Measurements from ENCODE around the gene BICRAL.

DNA sequence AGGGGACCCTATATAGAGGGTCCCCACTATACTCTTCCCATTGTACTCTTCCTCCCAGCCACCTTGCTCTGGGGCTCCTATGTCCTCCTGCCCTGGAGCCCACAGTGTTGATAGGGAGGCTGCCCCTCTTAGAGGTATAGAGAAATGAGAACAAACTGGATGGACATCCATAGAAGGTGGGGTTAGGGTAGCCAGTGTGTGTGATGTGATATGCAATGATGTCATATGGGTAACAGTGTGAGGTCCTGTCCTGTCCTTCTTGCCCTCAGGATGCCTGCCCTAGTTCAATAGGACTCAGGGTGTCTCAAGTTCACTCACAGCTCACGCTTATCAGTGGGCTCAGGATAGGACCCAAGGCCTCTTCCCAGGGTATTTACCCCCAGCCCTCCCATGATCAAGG is 134.4 kb downstream of the BICRAL start:
- TF ChIP-seq, protein P1, sequence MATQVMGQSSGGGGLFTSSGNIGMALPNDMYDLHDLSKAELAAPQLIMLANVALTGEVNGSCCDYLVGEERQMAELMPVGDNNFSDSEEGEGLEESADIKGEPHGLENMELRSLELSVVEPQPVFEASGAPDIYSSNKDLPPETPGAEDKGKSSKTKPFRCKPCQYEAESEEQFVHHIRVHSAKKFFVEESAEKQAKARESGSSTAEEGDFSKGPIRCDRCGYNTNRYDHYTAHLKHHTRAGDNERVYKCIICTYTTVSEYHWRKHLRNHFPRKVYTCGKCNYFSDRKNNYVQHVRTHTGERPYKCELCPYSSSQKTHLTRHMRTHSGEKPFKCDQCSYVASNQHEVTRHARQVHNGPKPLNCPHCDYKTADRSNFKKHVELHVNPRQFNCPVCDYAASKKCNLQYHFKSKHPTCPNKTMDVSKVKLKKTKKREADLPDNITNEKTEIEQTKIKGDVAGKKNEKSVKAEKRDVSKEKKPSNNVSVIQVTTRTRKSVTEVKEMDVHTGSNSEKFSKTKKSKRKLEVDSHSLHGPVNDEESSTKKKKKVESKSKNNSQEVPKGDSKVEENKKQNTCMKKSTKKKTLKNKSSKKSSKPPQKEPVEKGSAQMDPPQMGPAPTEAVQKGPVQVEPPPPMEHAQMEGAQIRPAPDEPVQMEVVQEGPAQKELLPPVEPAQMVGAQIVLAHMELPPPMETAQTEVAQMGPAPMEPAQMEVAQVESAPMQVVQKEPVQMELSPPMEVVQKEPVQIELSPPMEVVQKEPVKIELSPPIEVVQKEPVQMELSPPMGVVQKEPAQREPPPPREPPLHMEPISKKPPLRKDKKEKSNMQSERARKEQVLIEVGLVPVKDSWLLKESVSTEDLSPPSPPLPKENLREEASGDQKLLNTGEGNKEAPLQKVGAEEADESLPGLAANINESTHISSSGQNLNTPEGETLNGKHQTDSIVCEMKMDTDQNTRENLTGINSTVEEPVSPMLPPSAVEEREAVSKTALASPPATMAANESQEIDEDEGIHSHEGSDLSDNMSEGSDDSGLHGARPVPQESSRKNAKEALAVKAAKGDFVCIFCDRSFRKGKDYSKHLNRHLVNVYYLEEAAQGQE (IDR thresholded peaks at IDR 0.05; ENCODE audit: insufficient read depth in 1 of 2, low read depth in 2 of 2, low read length in 2 of 2): no peak
- TF ChIP-seq TAF1 (IDR thresholded peaks at IDR 0.05; ENCODE audit: borderline replicate concordance, insufficient read depth, low read length): no peak
- TF ChIP-seq POLR2AphosphoS5 (IDR thresholded peaks at IDR 0.05; ENCODE audit: low read depth, low read length): no peak

All from PFSK-1 (cell line).